Fibroblast of skin of left biceps (primary cell): Measurements from ENCODE around the gene GAGE12H.
"Not testable (repeated sequence)": the region's sequence is repeated elsewhere in the genome, so short reads cannot be mapped to it uniquely, and the experiment has no call there.

Source experiments
- DNase-seq, 2 experiments: peaks; one replicate each; pipeline ENCODE4 v3.0.0-alpha.2; 2013; ENCODE audit warnings: low read depth in 2 of 2

The GAGE12H gene

GRCh38 chrX:49579649-49580048 is at the start of gene GAGE12H:
TSS of gene GAGE12H (plus strand) at chrX:49579949. CDS start at chrX:49581104, 1,155 bp downstream.
- not testable (repeated sequence) for DNase-seq

- not testable (repeated sequence) for DNase-seq
Measured at GRCh38 chrX:49531877-49532276, 47.9 kb upstream of the GAGE12H start, which contains the start of gene GAGE12C. TSS of gene GAGE12C (plus strand) at chrX:49532177. CDS start at chrX:49533332, 1,155 bp downstream.

GRCh38 chrX:49541433-49541832 is 38.3 kb upstream of the GAGE12H start, which contains the start of gene GAGE12D:
TSS of gene GAGE12D (plus strand) at chrX:49541733. CDS start at chrX:49542888, 1,155 bp downstream.
- not testable (repeated sequence) for DNase-seq

GRCh38 chrX:49550989-49551388 is 28.8 kb upstream of the GAGE12H start, which contains the start of gene GAGE12E:
TSS of gene GAGE12E (plus strand) at chrX:49551289. CDS start at chrX:49552444, 1,155 bp downstream.
- DNase-seq = not testable (repeated sequence)

- DNase-seq = not testable (repeated sequence)
Measured at GRCh38 chrX:49560542-49560941, 19.2 kb upstream of the GAGE12H start, which contains the start of gene GAGE12F. TSS of gene GAGE12F (plus strand) at chrX:49560842. CDS start at chrX:49561997, 1,155 bp downstream.

GRCh38 chrX:49568728-49569127 is 11.0 kb upstream of the GAGE12H start:
- DNase-seq = not testable (repeated sequence)

GRCh38 chrX:49569152-49569551 is 10.6 kb upstream of the GAGE12H start:
- not testable (repeated sequence) for DNase-seq

- DNase-seq = not testable (repeated sequence)
Measured at GRCh38 chrX:49570100-49570499, 9.6 kb upstream of the GAGE12H start, which contains the start of gene GAGE12G. TSS of gene GAGE12G (plus strand) at chrX:49570400. CDS start at chrX:49571555, 1,155 bp downstream.

GRCh38 chrX:49589196-49589595 is 9.4 kb downstream of the GAGE12H start, which contains the start of gene GAGE2A:
TSS of gene GAGE2A (plus strand) at chrX:49589496. CDS start at chrX:49590651, 1,155 bp downstream.
- DNase-seq = not testable (repeated sequence)

- DNase-seq = not testable (repeated sequence)
Measured at GRCh38 chrX:49589769-49590478, 10.2 kb downstream of the GAGE12H start.

GRCh38 chrX:49590488-49590887 is 10.7 kb downstream of the GAGE12H start:
- DNase-seq = not testable (repeated sequence)

GRCh38 chrX:49598720-49599119 is 19.0 kb downstream of the GAGE12H start, which contains the start of gene GAGE1:
TSS of gene GAGE1 (plus strand) at chrX:49599020. CDS start at chrX:49600175, 1,155 bp downstream.
- DNase-seq = not testable (repeated sequence)

- DNase-seq = no peak
Measured at GRCh38 chrX:49610718-49611310, 31.1 kb downstream of the GAGE12H start.

- DNase-seq = no peak
Measured at GRCh38 chrX:49618574-49618973, 38.8 kb downstream of the GAGE12H start.

GRCh38 chrX:49627086-49627777 is 47.5 kb downstream of the GAGE12H start:
- DNase-seq = no peak
